Measurements from ENCODE around the gene ZNF740.

Gene ZNF740

DNA sequence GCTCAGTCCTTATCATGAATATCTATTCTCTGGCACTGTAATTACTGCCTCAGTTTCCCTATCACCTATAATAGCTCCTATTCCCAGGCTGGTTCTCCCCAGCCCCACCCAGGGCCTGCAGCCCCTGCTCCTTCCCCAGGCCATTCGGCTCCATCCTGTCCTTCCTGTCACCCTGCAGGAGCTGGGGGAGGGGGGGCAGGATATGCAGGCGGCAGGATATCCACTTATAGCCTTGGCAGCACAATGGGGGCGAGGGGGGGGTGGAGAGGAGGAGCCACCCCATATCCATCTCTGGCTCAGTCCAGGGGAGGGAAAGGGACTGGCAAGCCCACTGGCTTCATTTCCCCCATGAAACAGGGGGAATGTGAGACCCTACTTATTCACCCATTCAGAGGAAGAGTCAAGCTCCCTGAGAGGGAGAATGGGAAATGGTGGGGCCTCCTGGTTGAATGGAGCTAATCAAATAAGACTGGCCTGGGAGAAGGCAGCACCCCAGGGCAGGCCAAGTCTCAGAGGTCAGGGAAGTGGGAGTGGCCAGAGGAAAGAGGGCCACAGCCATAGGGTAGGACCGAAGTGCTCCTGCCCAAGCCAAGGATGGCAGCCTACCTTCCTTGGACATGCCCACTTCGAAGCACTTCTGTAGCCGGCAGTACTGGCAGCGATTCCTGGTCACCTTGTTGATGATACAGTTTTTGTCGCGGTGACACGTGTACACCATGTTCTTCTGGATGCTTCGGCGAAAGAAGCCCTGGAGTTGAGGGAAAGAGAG is 34.3 kb downstream of the ZNF740 start:
- DNase-seq (ENCODE audit: low spot score) = no peak

DNA sequence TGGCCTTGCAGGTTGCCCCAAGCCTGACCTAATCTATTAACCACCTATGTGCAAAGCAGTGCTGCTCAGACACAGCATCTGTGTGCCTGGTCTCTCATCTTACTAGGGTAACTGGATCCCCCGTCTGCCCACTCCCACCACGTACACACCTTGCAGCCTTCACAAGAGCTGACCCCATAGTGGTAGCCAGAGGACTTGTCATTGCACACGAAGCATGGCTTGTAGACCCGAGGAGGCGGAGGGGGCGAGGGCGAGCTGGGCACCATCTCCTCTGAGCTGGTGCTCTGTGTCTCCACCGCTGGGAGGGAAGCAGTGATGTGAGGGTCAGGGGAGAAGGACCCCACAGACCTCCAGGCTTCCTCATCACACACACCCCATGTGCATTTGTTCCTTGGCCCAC is 35.0 kb downstream of the ZNF740 start:
- DNase-seq (ENCODE audit: low spot score) = no peak

DNA sequence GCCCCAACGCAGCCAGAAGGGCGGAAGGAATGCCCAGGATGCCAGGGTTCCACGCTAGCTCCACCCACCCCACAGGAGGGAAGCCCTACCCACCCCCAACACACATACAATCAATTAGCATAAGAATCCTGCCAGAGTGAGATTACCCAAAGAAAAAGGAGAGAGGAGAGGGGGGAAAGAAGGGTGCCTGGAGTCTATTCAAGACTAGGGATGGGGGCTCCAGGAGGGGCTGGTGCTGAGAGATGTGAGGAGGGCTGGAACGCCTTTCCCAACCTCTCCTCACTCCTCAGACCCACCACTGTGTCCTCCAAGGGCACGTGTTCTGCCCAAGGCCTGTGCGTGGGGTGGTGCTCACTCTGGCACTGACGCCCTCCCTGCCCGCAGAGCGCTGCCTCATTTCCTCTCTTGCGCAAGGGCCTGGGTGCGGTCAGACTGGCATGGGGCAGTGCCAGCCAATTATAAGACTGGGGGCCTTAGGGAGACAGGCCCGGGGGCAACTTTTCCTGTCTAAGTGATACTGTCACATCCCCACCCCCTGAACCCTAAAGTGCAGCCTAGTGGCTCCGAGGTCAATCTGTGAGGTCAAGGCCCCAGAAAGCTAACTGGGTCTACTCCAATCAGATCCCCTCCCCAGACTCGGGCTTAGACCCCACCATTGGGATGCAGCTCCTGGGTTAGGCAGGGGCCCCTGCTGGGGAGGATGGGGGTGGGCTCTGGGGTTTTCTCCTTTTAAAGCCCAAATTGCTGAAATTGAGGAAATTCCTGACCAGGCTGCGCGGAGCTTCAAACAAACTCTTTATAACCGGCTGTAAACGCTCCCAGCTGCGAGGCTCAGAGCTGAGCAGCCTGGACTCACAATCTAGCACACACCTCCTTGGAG is 36.8 kb downstream of the ZNF740 start:
- DNase-seq (ENCODE audit: low spot score) = no peak

DNA sequence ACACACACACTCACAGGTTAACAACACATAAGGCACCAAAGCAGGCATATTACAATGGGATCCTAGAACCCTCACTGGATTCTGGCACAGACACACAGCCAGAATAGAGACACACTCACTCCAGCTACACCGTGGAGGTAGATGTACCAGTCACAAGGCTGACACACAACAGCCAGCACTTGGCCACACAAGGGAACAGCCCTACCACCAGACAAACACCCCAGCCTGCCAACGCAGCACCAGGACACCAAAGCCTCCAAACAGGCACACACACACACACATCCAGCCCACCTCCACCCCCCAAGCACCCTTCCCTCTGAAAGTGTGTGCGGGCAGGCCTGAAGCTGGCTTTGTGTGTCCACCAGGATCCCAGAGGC is 37.4 kb downstream of the ZNF740 start:
- no peak for DNase-seq (ENCODE audit: low spot score)

DNA sequence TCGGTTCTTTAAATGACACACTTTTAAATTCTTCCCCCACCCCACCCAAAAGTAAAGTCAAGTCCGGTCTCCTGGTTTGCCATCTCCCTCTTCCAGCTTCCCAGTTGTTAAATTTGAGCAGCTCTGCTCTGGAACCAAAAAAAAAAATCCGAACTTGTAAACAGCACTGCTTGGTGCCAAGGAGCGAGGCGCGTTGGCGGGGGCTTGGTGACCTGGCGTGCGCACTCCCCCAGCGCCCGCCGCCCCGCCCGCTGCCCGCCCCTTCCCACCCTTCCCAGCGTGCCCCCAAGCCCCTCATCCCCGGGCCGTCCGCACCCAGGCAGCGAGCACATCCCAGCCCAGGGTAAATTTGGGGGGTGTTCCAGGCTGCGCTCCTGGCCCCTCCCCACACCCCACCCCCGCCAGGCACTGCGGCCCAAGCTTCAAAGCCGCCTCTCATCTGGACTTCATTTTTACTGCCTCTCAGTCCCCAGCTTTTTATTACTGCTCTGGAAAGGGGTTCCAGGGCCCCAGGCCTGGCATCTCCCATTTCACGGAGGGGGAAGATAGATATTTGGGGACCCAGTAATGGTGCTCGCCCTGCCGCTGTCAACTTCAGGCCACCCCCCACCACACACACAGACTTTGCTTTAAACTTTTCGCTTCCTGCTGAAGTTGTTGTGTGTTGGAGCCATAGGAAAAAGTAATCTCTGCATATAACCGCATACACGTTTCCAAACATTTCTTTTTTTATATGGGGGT is 38.2 kb downstream of the ZNF740 start:
- DNase-seq (ENCODE audit: low spot score) = no peak

DNA sequence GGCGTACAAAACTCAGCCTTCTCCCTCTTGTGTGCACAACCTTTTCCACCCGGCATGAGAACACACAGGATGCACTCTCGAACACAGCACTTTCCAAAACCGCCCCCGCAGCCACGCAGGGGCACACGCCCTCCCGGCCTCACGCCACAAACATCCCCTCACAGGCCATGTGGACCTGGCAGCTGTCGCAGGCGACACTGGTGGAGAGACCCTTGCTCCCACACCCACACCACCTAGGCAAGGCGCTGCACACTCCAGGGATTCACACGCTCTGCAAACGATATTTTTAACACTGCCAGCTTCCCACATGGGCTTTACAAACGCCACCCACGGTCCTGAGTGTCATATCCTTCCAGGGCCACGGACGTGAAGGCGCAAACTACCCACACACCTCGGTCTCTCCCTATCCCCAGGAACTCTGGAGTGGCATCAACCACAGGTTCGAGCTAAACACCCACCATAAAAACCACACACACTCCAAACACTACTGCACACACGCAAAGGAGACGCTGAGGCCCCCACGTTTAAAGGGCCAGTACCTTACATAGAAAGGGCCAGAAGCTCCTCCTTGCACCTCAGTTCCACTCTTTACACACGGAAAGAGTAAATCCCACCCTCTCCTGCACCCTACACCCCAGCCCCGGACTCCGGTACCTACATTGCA is 38.9 kb downstream of the ZNF740 start:
- peak; percentile 76 for DNase-seq (ENCODE audit: low spot score)

DNA sequence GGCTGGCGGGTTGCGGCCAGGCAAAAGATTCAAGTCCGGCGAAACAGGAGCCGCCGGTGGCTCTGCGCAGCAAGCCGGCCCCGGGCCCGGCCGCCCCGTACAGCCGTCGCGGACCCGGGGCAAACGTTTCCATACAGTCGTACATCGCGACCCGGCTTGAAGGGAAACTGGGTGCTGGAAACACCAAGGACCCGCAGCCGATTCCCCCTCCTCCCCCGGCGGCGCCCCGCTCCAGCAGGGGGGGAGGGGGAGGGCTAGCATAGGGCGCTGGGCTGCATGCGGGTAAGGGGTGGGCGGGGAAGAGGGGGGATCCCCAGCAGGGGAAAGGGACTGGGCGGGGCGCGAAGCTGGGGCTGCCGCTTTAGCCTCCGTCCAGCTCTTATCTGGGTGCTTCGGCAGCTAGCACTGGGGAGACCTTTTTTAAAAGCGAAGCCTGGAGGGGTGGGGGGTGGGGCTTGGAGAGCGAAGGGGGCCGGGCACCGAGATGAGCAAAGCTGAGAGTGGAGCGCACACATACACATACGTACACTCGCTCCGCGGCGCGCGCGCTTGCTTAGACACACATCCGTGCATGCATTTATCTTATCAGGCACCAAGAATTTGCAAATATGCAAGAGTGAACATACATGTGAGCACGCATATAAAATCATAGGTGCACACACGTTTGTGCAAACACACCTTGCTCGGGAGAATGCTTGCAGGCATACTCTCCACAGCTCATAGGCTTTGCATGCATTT is 39.6 kb downstream of the ZNF740 start:
- DNase-seq (ENCODE audit: low spot score) = peak; percentile 90

DNA sequence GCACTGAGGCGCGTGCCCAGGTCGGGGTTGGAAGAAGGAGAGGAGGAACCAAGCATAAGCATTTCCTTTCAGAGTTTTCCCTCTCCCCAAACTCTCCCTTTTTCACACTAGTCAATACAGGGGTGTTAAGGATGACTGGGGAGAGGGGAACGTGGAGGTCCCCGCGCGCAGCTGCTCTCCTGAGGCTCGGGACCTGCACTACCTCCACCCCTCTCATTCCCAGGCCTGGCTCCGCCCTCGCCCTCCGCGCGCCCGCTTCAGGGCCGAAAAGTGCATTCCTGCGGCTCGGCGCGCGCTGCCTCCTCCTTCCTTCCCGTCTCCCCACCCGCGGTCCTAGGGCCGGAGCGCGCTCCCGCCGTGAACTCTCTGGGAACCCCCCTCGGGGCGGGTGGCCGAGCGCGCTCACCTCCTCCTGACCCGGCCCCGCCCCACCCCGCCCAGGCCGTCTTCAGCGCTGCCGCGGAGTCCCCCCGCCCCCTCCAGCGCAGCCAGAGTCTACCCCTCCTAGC is 40.2 kb downstream of the ZNF740 start:
- peak; percentile 99 for DNase-seq (ENCODE audit: low spot score)

DNA sequence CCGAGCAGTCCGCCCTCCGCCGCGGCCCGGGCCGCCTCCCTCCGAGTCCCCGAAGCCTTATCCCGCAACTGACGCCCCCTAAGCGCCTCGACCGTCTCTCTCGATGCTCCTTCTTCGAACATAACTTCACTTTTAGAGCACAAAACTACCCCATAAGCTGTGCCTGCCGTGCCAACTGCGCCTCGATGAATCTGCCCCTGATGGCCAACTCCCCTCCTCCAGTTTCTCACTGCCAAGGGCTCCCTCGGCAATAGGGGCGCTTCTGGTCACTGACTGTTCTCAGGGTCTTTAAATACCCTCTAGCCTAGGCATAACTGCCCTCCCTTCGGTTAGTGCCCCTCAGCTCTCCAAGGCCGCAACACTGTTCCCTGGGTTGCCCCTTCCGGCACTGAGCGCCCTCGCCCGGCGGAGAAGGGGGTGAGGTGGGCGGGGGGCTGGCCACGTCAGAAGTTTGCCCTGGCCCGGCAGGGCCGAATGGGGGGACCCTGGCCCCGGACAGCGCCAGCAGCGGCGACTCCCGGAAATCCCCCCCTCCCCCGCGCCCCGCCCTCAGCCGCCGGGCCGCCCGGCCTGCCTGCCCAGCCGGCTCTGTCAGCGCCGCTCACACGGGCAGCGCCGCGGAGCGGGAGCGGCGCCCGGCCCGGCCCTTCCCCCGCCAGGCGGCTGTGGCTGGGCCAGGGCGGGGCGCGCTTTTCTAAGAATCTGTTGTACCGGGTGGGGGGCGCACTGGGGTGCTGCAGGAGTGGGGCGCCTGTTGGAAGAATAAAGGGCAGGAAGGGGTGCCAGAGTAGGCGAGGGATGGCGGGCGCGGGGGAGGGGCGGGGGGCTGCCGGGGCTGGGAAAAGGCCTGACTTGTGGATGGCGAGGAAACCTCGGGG is 40.9 kb downstream of the ZNF740 start:
- peak; percentile 89 for DNase-seq (ENCODE audit: low spot score)

DNA sequence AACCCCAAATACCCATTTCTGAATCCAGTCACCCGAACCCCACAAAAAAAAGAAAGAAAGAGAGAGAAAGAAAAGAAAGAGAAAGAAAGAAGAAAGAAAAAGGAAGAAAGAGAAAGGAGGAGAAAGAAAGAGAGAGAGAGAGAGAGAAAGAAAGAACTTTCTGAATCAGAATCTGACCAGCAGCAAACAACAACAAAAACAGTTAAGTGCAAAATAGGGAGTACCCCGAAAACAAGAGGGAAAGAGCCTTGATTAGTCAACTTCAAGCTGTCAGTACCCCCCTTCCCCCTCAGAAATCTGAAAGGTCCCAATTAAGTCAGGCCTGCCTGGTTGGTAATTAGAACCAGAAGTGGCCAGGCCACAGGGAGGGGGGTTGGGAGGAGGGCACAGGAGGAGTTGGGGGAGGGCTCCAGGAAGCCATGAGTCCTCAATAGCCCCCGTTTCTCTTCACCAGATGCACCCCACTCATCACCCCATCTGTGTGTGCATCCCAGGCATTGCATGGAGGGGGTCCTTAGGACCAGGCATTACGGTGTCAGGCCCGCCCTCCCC is 41.7 kb downstream of the ZNF740 start:
- DNase-seq (ENCODE audit: low spot score) = no peak

DNA sequence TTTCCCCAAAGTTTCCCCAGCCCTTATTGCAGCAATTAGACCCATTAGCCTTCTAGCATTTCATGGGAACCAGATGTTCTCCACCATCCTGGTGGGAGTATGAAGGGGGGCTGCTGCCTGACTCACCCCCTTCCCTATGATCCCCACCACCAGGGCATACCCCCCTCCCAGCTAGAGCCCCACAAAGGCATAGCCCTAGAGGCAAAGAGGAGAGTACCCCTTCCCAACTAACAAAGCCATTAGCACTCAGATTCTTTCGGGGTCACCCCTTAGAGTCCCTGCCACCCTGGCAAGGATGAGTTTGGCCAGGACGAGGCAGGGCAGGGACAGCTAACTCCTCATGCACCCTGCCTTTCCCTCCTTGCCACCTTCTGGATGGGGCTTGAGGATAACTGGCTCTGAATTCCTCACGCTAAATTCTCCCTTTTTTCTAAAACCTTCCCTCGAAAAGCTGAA is 42.3 kb downstream of the ZNF740 start:
- DNase-seq (ENCODE audit: low spot score) = no peak

DNA sequence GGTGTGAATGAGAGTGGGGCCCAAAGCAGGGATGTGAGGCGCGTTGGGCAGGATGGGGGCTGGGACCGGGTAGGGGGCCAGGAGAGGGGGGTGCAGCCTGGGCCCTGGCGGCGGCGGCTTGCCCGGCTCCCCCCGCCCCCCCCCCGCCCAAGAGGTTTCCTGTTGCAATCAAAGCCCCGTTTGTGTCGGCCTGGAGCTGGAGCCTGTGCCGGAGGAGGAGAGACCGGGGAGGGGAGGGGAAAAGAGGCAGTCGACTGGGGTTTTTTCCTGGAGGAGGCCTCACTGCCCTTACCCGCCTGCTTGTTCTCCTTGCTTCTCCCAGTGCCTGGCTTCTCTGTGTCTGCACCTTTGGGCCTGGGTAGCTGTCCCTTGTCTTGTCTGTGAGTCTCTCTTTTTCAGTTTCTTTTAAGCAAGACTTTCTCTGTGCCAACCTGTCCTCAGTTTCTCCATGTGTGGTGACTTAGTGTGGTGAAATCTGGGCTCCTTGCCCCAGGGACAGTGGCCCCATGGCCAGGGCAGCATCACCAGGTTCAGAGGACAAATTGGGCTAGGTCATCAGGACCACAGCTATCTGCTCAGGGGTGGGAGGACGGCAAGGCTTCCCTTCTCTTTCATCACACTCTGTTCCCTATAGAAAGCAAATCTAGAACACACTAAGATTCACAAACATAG is 43.0 kb downstream of the ZNF740 start:
- no peak for DNase-seq (ENCODE audit: low spot score)

DNA sequence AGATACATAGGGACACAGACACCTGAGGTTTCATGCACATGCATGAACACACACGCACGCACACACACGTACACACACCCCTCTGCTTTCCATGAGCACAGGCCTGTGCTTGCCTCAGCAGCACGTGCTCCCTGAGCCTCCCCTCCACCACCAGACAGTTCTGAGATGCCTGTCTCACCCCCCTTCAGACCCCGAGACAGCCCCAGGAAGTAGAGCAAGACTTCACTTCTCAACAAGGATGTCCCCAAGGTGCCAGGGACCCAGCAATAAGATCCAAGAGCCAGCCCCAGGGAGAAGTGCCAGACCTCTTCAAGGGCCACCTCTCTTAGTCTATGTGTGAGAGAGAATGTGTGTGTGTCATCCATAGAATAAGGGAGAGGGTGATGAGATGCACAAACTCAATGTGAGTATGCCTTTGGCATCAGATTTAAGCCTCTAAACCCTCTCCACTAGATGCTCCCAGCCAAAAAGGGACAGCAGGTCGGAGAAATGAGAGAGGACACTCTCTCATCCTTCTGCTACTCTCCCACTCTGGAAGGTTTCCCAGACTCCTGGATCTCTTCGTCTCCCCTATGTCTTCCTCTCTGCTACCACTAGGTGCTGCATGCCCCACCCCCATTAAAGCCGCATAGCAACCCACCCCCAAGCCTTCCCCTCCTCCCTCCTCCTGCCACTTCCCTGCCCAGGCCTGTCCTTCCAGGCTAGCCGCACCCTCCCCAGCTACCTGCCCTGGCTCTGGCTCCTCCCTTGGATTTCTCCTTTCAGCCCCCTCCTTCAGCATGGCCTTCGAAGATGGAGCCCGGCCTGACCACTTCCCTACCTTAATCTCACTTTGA is 43.8 kb downstream of the ZNF740 start:
- peak; percentile 60 for DNase-seq (ENCODE audit: low spot score)

DNA sequence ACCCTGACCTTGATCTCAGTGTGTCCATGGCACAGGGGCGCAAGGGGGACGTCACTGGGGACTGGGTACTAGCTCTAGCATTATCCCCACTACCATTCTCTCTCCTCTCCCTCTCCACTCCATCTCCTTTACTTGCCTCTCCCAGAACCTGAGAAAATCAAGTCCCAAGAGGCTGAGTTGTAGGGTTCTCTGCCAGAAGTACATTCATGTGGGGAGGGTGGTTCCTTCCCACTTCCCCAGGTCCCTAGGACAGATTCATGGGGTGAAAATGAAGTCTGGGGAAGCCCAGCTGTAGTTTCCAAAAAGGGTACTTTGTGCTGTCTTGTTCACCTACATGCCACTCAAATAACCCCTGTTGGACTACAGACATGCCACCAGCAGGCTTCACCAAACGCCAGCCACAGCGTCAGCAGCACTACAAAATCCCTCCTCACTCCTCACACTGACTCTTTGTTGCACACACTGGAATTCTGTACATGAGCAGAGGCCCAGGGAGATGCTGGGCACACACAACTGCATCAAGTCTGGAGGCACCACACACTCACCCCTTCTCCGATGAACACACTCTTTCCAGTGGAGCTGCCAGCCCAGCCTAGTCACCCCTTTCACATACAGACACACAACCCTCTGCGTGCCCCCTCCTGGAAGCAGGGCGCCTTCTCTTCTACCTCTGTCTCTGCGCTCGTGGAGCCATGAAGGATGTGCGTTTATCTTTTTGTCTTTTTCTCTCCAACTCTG is 44.5 kb downstream of the ZNF740 start:
- no peak for DNase-seq (ENCODE audit: low spot score)

DNA sequence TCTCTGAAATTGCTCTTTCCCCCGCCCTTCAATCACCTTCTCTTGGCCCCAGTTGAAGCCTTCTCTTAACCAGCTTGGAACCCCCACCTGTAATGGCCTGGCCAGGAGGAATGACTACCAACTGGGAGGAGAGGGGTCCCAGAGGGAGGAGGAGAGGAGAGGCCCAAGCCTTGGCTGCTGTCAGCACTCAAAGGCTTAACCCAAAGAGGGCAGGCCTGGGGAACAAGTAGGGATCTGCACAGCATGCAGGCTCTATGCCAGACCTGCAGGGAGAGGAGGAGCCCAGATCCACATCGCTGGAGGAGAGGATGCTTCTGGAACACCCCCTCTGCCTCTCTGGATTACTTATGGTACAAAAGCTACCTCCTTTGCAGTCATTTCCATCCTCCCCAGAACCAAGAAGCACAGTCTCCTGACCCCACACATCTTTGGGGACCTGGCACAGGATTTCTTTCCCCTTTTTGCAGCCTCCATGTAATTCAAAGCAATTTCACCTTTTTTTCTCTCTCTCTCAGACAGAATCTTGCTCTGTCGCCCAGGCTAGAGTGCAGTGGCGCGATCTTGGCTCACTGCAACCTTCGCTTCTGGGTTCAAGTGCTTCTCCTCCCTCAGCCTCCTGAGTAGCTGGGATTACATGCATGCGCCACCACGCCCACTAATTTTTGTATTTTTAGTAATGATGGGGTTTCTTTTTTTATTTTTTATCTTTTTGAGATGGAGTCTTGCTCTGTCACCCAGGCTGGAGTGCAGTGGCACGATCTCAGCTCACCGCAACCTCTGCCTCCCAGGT is 45.3 kb downstream of the ZNF740 start:
- DNase-seq (ENCODE audit: low spot score) = no peak

DNA sequence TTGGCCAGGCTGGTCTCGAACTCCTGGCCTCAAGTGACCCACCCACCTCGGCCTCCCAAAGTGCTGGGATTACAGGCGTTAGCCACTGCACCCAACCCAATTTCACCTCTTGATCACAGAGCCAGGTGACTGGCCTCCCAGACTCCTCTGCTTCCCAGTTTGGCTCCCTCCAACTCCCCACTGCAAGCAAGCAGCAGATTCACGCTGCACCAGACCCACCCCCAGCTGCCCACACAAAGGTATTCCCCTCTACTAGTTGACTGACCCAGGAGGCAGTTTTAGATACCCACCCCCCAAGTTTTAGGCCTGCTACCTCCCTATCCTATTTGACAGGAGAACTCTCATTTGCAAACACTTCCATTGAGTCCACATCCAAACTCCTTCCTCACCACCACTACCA is 46.3 kb downstream of the ZNF740 start:
- DNase-seq (ENCODE audit: low spot score) = no peak

DNA sequence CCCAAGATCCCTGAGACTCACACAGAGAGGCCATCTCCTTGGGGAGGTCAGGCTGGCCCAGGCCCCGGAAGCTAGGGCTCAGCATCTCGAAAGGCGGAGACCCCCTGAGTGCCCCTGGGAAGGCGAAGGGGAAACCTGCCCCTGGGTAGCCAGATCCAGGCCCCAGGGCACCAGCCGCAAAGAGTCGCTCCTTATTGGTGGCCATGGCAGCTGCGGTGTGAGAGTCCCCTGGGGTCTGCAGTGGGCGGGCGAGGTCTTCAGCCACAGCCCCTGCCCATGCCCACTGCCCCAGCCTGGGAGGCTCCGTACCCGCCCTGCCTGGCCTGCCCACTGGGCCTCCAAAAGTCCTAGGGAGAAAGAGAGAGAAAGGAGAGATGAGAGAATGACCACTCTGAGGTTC is 46.8 kb downstream of the ZNF740 start:
- DNase-seq (ENCODE audit: low spot score) = no peak

Measured in HuH-7.5 (cell line).